ENCODE results near the gene ITSN2. TPM values are rescaled to one million over a fixed set of nuclear protein-coding genes. Genes with fewer than 3 reads are reported as not detected.
A peak's percentile ranks its signal among the peaks of the same experiment; 100 is the strongest.

Gene ITSN2
- total RNA-seq, 4 donors from 2014 or later = 33.9 to 66.7 (median 42.4) TPM

DNA sequence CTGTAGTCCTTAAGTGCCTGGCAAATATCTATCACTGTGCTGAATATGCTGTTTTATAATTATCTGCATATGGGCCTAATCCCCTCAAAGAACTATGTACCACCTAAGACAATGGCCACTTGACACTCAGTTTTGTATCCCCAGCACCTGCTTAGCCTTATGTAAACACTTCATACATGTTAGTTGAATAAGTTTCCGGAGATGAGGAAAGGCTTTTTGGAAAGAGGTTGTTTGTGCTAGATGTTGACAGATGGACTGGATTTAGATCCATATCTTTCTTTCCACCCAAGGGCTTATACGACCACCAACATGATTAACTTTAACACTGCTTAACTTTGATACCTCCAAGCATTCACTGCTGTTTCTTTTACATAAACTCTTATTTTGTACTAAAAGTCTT lies 122.2 kb downstream of the ITSN2 start:
- ATAC-seq (no peak), DNase-seq (no peak)
- no peaks in the 10 kb centered on the region for H3K27me3 ChIP-seq
- peaks cover 0 to 10% of the 10 kb centered on the region in 2 donors for H3K36me3 ChIP-seq
- intact Hi-C loops (cut with DNase I; ENCODE audit: low total_unique reads) = no loop called here
- in situ Hi-C loops (cut with MboI; ENCODE audit: low sequenced_read_pairs in 4 of 4) = loop anchor here (5.0 to 10.0 kb wide), 3 partner anchors 139 to 157 kb away; no protein-coding TSS in a partner anchor
- H3K4me3 ChIP-seq = no peak overlapping the region
- no peaks in the 10 kb centered on the region for H3K9me3 ChIP-seq
- H3K27ac ChIP-seq = no peak overlapping the region
- TF ChIP-seq POLR2A (IDR thresholded peaks at IDR 0.05) = no peak
- TF ChIP-seq, protein P1, sequence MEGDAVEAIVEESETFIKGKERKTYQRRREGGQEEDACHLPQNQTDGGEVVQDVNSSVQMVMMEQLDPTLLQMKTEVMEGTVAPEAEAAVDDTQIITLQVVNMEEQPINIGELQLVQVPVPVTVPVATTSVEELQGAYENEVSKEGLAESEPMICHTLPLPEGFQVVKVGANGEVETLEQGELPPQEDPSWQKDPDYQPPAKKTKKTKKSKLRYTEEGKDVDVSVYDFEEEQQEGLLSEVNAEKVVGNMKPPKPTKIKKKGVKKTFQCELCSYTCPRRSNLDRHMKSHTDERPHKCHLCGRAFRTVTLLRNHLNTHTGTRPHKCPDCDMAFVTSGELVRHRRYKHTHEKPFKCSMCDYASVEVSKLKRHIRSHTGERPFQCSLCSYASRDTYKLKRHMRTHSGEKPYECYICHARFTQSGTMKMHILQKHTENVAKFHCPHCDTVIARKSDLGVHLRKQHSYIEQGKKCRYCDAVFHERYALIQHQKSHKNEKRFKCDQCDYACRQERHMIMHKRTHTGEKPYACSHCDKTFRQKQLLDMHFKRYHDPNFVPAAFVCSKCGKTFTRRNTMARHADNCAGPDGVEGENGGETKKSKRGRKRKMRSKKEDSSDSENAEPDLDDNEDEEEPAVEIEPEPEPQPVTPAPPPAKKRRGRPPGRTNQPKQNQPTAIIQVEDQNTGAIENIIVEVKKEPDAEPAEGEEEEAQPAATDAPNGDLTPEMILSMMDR (IDR thresholded peaks at IDR 0.05 in 4 of 5, conservative IDR thresholded peaks at IDR 0.05 in 1 of 5) = no peak
- no peaks in the 10 kb centered on the region for H3K4me1 ChIP-seq

- intact Hi-C loops (cut with DNase I; ENCODE audit: low total_unique reads) = loop anchor here (1.0 kb wide), 1 partner anchor 145 kb away; no protein-coding TSS in a partner anchor
- Histone ChIP-seq H3K4me3 (no peak overlapping the region), H3K9me3 (no peaks in the 10 kb centered on the region), H3K27ac (no peak overlapping the region), H3K4me1 (no peaks in the 10 kb centered on the region), H3K27me3 (no peaks in the 10 kb centered on the region), H3K36me3 (peaks cover 0 to 9% of the 10 kb centered on the region in 2 donors)
- in situ Hi-C loops (cut with MboI; ENCODE audit: low sequenced_read_pairs in 4 of 4) = loop anchor here (5.0 to 10.0 kb wide), 3 partner anchors 140 to 157 kb away; no protein-coding TSS in a partner anchor
- TF ChIP-seq, protein P1 (IDR thresholded peaks at IDR 0.05 in 4 of 5, conservative IDR thresholded peaks at IDR 0.05 in 1 of 5) = no peak
- TF ChIP-seq POLR2A (IDR thresholded peaks at IDR 0.05) = no peak
- no peak for ATAC-seq
- DNase-seq = no peak
Observed at GRCh38 chr2:24237313-24237712, 123.0 kb downstream of the ITSN2 start.

GRCh38 chr2:24233321-24233720 lies 127.0 kb downstream of the ITSN2 start:
- intact Hi-C loops (cut with DNase I; ENCODE audit: low total_unique reads) (no loop called here), in situ Hi-C loops (cut with MboI; ENCODE audit: low sequenced_read_pairs in 4 of 4) (loop anchor here in 3 of 4 donors (10.0 kb wide), 2 partner anchors 151 to 161 kb away; no protein-coding TSS in a partner anchor)
- no peak overlapping the region for H3K4me3 ChIP-seq
- ATAC-seq (no peak), DNase-seq (no peak)
- H3K27ac ChIP-seq = no peak overlapping the region
- H3K4me1 ChIP-seq = no peaks in the 10 kb centered on the region
- TF ChIP-seq, protein P1 (IDR thresholded peaks at IDR 0.05 in 4 of 5, conservative IDR thresholded peaks at IDR 0.05 in 1 of 5) = no peak
- H3K36me3 ChIP-seq = no peaks in the 10 kb centered on the region
- no peaks in the 10 kb centered on the region for H3K27me3 ChIP-seq
- no peaks in the 10 kb centered on the region for H3K9me3 ChIP-seq

GRCh38 chr2:24231461-24231881 lies 128.9 kb downstream of the ITSN2 start:
- Histone ChIP-seq H3K4me1 (no peaks in the 10 kb centered on the region), H3K36me3 (no peaks in the 10 kb centered on the region), H3K27ac (no peak overlapping the region), H3K4me3 (no peak overlapping the region), H3K27me3 (no peaks in the 10 kb centered on the region), H3K9me3 (no peaks in the 10 kb centered on the region)
- ATAC-seq (no peak), DNase-seq (no peak)
- no peak for TF ChIP-seq POLR2A (IDR thresholded peaks at IDR 0.05)
- TF ChIP-seq, protein P1 (IDR thresholded peaks at IDR 0.05 in 4 of 5, conservative IDR thresholded peaks at IDR 0.05 in 1 of 5) = no peak
- in situ Hi-C loops (cut with MboI; ENCODE audit: low sequenced_read_pairs in 4 of 4) (loop anchor here in 3 of 4 donors (10.0 kb wide), 2 partner anchors 153 to 163 kb away; no protein-coding TSS in a partner anchor), intact Hi-C loops (cut with DNase I; ENCODE audit: low total_unique reads) (no loop called here)

GRCh38 chr2:24228470-24228869 lies 131.9 kb downstream of the ITSN2 start:
- H3K4me3 ChIP-seq = no peak overlapping the region
- in situ Hi-C loops (cut with MboI; ENCODE audit: low sequenced_read_pairs in 4 of 4) = no loop called here
- H3K9me3 ChIP-seq = no peaks in the 10 kb centered on the region
- DNase-seq (no peak), ATAC-seq (peak in 1 of 2 donors; percentile 51)
- H3K27ac ChIP-seq = no peak overlapping the region
- intact Hi-C loops (cut with DNase I; ENCODE audit: low total_unique reads) = no loop called here
- H3K27me3 ChIP-seq = no peaks in the 10 kb centered on the region
- TF ChIP-seq, protein P1 (IDR thresholded peaks at IDR 0.05 in 4 of 5, conservative IDR thresholded peaks at IDR 0.05 in 1 of 5) = peak in 2 of 5 experiments; percentile 23 to 32
- TF ChIP-seq POLR2A (IDR thresholded peaks at IDR 0.05) = no peak
- H3K4me1 ChIP-seq = no peaks in the 10 kb centered on the region
- no peaks in the 10 kb centered on the region for H3K36me3 ChIP-seq
